ENCODE results near the gene USP35. TPM values are rescaled to one million over a fixed set of nuclear protein-coding genes. Genes with fewer than 3 reads are reported as not detected.
"Not testable (repeated sequence)": the region's sequence is repeated elsewhere in the genome, so short reads cannot be mapped to it uniquely, and the experiment has no call there.

USP35 gene
- total RNA-seq, 1 experiment from 2014 or later = 10.6 TPM

DNA sequence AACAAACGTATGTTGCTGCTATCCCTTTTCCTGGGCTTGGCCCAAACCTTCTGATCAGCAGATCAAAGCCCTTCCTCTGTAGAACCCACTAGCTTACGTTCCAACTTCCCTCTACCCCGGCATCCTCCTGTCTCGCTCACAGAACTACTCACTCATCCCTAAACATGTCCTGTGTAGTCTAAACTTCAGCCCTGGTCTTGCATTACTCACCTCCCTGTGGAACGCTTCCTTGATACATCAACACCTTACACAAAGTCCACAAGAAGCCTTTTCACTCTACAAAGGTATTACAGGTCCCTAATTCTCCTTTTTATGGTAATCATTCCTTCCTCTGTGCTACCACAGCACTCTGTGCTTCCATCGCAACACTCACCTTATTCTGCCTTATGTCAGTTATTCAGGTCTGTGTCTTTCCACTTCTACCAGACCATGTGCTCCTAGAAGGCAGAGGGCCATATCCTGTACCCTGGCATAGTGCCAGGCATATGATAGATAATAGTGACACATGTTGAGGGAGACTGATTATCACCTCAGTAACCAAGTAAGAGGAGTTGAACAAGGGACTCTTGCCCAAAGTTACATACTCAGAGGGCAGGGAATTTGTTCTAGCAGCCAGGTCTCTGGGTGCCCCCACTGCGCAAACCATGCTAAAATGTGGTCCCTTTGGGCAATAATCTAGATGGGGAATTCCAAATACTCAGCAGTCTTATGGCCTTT is 41.6 kb downstream of the USP35 start (continued):
- TF ChIP-seq PRRX2 (CRISPR knock-in tag; IDR thresholded peaks at IDR 0.05) = no peak

DNA sequence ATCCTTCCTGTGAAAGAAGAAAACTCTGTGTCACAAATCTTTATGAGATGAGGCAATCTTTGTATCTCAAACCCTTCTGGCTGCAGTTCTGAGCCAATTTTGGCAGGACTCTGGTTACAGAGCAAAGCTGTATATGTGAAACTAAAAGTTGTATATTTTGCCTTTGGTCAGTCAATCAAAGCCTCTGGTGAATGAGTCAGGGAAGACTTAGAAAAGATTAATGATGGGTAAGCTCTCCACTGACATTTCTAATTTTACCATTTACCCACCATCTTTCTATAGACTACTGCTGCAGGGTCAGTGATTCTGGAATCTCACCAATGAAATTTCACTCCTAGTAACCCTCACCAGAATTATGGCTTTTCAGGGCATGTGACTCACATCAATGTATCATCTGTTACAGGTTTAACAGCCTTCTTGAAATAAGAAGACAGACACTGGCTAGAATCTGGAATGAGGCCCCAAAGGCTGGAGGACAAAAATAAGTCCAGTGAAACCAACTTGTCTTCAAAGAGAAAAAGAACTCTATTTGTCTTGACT is 43.3 kb downstream of the USP35 start:
- Mint-ChIP-seq H3K4me1 (no peaks in the 10 kb centered on the region), H3K9me3 (peaks cover under 1% of the 10 kb centered on the region), H3K4me3 (no peak overlapping the region), H3K36me3 (no peaks in the 10 kb centered on the region), H3K27me3 (ENCODE audit: low read depth) (no peaks in the 10 kb centered on the region), H3K27ac (no peak overlapping the region)
- POLR2A ChIA-PET = no interaction called here
- CTCF ChIA-PET = no interaction called here
- ATAC-seq (no peak), DNase-seq (ENCODE audit: low spot score) (no peak)
- no peak for TF ChIP-seq NFYB (CRISPR knock-in tag; conservative IDR thresholded peaks at IDR 0.05; ENCODE audit: low read depth)
- TF ChIP-seq, protein P1, sequence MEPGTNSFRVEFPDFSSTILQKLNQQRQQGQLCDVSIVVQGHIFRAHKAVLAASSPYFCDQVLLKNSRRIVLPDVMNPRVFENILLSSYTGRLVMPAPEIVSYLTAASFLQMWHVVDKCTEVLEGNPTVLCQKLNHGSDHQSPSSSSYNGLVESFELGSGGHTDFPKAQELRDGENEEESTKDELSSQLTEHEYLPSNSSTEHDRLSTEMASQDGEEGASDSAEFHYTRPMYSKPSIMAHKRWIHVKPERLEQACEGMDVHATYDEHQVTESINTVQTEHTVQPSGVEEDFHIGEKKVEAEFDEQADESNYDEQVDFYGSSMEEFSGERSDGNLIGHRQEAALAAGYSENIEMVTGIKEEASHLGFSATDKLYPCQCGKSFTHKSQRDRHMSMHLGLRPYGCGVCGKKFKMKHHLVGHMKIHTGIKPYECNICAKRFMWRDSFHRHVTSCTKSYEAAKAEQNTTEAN (CRISPR knock-in tag; IDR thresholded peaks at IDR 0.05) = no peak
- no peak for TF ChIP-seq SMAD4 (CRISPR knock-in tag; IDR thresholded peaks at IDR 0.05)
- TF ChIP-seq ELF4 (CRISPR knock-in tag; IDR thresholded peaks at IDR 0.05; ENCODE audit: low read depth) = no peak
- no peak for TF ChIP-seq GABPB1 (CRISPR knock-in tag; IDR thresholded peaks at IDR 0.05)
- no peak for TF ChIP-seq TP53 (CRISPR knock-in tag; IDR thresholded peaks at IDR 0.05)

DNA sequence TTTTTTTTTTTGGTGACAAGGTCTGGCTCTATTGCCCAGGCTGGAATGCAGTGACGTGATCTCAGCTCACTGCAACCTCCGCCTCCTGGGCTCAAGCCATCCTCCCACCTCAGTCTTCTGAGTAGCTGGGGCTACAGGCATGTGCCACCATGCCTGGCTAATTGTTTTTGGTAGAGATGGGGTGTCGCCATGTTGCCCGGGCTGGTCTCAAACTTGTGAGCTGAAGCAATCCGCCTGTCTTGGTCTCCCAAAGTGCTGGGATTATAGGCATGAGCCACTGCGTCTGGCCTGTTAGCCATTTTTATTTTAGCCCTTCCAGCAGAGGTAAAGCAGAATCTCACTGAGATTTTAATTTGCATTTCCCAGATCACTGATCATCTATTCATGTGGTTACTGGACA is 44.3 kb downstream of the USP35 start:
- ChIA-PET POLR2A (interaction anchor here (0.8 kb wide), 1 partner anchor 185 kb away, joined by 8 read pairs; no protein-coding TSS in a partner anchor), CTCF (interaction anchor here (1.1 kb wide), 1 partner anchor 332 kb away, joined by 4 read pairs; no protein-coding TSS in a partner anchor)
- H3K36me3 Mint-ChIP-seq; H3K9me3 Mint-ChIP-seq; H3K4me3 Mint-ChIP-seq; H3K27me3 Mint-ChIP-seq (ENCODE audit: low read depth); H3K4me1 Mint-ChIP-seq; DNase-seq (ENCODE audit: low spot score); H3K27ac Mint-ChIP-seq; ATAC-seq: not testable (repeated sequence)

DNA sequence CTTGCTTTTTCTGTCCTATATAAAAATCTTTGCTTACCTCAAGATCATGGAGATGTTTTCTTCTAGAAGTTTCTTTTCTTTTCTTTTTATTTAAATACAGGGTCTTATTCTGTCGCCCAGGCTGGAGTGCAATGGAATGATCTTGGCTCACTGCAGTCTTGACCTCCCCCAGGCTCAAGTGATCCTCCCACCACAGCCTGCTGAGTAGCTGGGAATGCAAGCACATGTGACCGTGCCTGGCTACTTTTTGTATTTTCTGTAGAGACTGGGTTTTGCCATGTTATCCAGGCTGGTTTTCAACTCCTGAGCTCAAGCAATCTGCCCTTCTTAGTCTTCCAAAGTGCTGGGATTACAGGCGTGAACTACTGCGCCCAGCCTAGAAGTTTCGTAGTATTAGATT is 45.3 kb downstream of the USP35 start:
- POLR2A ChIA-PET = no interaction called here
- H3K4me3 Mint-ChIP-seq = no peak overlapping the region
- H3K4me1 Mint-ChIP-seq = no peaks in the 10 kb centered on the region
- H3K36me3 Mint-ChIP-seq = peaks cover 2% of the 10 kb centered on the region; the same call in 1 of the 2 replicates
- H3K9me3 Mint-ChIP-seq = peaks cover 10% of the 10 kb centered on the region
- no peak for ATAC-seq
- no peaks in the 10 kb centered on the region for H3K27me3 Mint-ChIP-seq (ENCODE audit: low read depth)
- H3K27ac Mint-ChIP-seq = no peak overlapping the region
- DNase-seq (ENCODE audit: low spot score) = no peak
- no peak for TF ChIP-seq FOXP1 (CRISPR knock-in tag; IDR thresholded peaks at IDR 0.05; ENCODE audit: borderline replicate concordance)
- TF ChIP-seq JAZF1 (CRISPR knock-in tag; IDR thresholded peaks at IDR 0.05) = no peak
- TF ChIP-seq, protein P2, sequence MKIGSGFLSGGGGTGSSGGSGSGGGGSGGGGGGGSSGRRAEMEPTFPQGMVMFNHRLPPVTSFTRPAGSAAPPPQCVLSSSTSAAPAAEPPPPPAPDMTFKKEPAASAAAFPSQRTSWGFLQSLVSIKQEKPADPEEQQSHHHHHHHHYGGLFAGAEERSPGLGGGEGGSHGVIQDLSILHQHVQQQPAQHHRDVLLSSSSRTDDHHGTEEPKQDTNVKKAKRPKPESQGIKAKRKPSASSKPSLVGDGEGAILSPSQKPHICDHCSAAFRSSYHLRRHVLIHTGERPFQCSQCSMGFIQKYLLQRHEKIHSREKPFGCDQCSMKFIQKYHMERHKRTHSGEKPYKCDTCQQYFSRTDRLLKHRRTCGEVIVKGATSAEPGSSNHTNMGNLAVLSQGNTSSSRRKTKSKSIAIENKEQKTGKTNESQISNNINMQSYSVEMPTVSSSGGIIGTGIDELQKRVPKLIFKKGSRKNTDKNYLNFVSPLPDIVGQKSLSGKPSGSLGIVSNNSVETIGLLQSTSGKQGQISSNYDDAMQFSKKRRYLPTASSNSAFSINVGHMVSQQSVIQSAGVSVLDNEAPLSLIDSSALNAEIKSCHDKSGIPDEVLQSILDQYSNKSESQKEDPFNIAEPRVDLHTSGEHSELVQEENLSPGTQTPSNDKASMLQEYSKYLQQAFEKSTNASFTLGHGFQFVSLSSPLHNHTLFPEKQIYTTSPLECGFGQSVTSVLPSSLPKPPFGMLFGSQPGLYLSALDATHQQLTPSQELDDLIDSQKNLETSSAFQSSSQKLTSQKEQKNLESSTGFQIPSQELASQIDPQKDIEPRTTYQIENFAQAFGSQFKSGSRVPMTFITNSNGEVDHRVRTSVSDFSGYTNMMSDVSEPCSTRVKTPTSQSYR (CRISPR knock-in tag; IDR thresholded peaks at IDR 0.05) = no peak
- TF ChIP-seq, protein P3, sequence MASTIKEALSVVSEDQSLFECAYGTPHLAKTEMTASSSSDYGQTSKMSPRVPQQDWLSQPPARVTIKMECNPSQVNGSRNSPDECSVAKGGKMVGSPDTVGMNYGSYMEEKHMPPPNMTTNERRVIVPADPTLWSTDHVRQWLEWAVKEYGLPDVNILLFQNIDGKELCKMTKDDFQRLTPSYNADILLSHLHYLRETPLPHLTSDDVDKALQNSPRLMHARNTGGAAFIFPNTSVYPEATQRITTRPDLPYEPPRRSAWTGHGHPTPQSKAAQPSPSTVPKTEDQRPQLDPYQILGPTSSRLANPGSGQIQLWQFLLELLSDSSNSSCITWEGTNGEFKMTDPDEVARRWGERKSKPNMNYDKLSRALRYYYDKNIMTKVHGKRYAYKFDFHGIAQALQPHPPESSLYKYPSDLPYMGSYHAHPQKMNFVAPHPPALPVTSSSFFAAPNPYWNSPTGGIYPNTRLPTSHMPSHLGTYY (CRISPR knock-in tag; IDR thresholded peaks at IDR 0.05) = no peak
- TF ChIP-seq ZNF232 (CRISPR knock-in tag; IDR thresholded peaks at IDR 0.05) = no peak
- no peak for TF ChIP-seq GRHL2 (CRISPR knock-in tag; IDR thresholded peaks at IDR 0.05; ENCODE audit: insufficient replicate concordance, severe bottlenecking)
- TF ChIP-seq EMX1 (CRISPR knock-in tag; IDR thresholded peaks at IDR 0.05) = no peak
- no peak for TF ChIP-seq HMGA2 (CRISPR knock-in tag; IDR thresholded peaks at IDR 0.05)
- no peak for TF ChIP-seq MYBL2 (CRISPR knock-in tag; IDR thresholded peaks at IDR 0.05)
- no peak for TF ChIP-seq TP53 (CRISPR knock-in tag; IDR thresholded peaks at IDR 0.05)
- TF ChIP-seq, protein P1 (CRISPR knock-in tag; IDR thresholded peaks at IDR 0.05) = no peak
- no peak for TF ChIP-seq ZNF671 (CRISPR knock-in tag; IDR thresholded peaks at IDR 0.05)
- TF ChIP-seq SOX15 (CRISPR knock-in tag; IDR thresholded peaks at IDR 0.05) = no peak
- CTCF ChIA-PET = interaction anchor here (0.6 kb wide), 1 partner anchor 66 kb away, joined by 3 read pairs; no protein-coding TSS in a partner anchor
